RWPE2 (cell line): Measurements from ENCODE around the gene AVL9.

Experiments used
- ATAC-seq: fragments of 200-7000 bp; cut with Tn5 transposase; 3 replicates; pipeline ENCODE4 v1.9.1; 2021; ENCODE audit warnings: low read depth
- DNase-seq: peaks from one replicate; pipeline ENCODE4 v3.0.0-alpha.2; 2020; ENCODE audit warnings: low spot score
- H3K27ac ChIP-seq: fragments of 450-650 bp; 2 replicates; pipeline ENCODE4 v1.5.1; 2017; ENCODE audit warnings: mild to moderate bottlenecking; ENCODE audit not compliant: poor library complexity, severe bottlenecking
- H3K27me3 ChIP-seq: fragments of 250-450 bp; sonication (Bioruptor Pico); 2 replicates; pipeline ENCODE4 v1.5.1; 2021; ENCODE audit warnings: mild to moderate bottlenecking, moderate library complexity; ENCODE audit not compliant: insufficient read depth, poor library complexity, severe bottlenecking
- H3K36me3 ChIP-seq: fragments of 250-450 bp; sonication (Bioruptor Pico); 2 replicates; pipeline ENCODE4 v1.5.1; 2020; ENCODE audit warnings: low read depth, mild to moderate bottlenecking, moderate library complexity
- H3K4me1 ChIP-seq: fragments of 250-450 bp; sonication (Bioruptor Pico); 2 replicates; pipeline ENCODE4 v1.5.1; 2021; ENCODE audit warnings: mild to moderate bottlenecking, moderate library complexity; ENCODE audit not compliant: insufficient read depth, poor library complexity, severe bottlenecking
- H3K4me3 ChIP-seq: fragments of 250-450 bp; sonication (Bioruptor Pico); 2 replicates; pipeline ENCODE4 v1.5.1; 2021; ENCODE audit warnings: mild to moderate bottlenecking, moderate library complexity; ENCODE audit not compliant: severe bottlenecking
- H3K9me3 ChIP-seq: fragments of 250-450 bp; sonication (Bioruptor Pico); 2 replicates; pipeline ENCODE4 v1.5.1; 2021; ENCODE audit warnings: mild to moderate bottlenecking, moderate library complexity; ENCODE audit not compliant: severe bottlenecking
- TF ChIP-seq, protein P1 (sequence below): fragments of 450-650 bp; IDR thresholded peaks from one replicate; pipeline ENCODE4 v1.5.1; 2017; ENCODE audit warnings: mild to moderate bottlenecking, moderate library complexity; ENCODE audit not compliant: poor library complexity, severe bottlenecking

Gene AVL9

DNA sequence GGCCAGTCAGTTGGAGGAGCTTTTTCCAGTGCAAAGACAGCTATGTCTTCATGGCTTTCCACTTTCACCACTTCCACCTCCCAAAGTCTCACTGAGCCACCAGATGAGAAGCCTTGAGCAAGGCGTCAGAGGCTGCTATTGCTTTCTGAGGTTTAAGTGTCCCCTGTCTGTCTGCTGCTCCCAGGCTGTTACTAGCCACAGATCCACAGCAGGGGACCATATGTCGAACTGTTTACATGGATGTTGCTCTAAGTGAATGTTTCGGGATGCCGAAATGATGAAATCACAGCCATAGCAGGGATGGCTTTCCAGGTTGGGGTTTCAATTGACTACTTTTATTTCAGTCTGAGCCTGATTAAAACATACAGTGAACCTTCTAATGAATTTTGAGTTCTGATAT is 88.5 kb downstream of the AVL9 start:
- TF ChIP-seq, protein P1, sequence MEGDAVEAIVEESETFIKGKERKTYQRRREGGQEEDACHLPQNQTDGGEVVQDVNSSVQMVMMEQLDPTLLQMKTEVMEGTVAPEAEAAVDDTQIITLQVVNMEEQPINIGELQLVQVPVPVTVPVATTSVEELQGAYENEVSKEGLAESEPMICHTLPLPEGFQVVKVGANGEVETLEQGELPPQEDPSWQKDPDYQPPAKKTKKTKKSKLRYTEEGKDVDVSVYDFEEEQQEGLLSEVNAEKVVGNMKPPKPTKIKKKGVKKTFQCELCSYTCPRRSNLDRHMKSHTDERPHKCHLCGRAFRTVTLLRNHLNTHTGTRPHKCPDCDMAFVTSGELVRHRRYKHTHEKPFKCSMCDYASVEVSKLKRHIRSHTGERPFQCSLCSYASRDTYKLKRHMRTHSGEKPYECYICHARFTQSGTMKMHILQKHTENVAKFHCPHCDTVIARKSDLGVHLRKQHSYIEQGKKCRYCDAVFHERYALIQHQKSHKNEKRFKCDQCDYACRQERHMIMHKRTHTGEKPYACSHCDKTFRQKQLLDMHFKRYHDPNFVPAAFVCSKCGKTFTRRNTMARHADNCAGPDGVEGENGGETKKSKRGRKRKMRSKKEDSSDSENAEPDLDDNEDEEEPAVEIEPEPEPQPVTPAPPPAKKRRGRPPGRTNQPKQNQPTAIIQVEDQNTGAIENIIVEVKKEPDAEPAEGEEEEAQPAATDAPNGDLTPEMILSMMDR, result no peak
- Histone ChIP-seq H3K4me1 (peaks cover 10% of the 10 kb centered on the region), H3K4me3 (no peak overlapping the region), H3K27me3 (no peaks in the 10 kb centered on the region), H3K27ac (no peak overlapping the region), H3K36me3 (peaks cover 76% of the 10 kb centered on the region), H3K9me3 (no peaks in the 10 kb centered on the region)
- no peak for DNase-seq
- no peak for ATAC-seq

DNA sequence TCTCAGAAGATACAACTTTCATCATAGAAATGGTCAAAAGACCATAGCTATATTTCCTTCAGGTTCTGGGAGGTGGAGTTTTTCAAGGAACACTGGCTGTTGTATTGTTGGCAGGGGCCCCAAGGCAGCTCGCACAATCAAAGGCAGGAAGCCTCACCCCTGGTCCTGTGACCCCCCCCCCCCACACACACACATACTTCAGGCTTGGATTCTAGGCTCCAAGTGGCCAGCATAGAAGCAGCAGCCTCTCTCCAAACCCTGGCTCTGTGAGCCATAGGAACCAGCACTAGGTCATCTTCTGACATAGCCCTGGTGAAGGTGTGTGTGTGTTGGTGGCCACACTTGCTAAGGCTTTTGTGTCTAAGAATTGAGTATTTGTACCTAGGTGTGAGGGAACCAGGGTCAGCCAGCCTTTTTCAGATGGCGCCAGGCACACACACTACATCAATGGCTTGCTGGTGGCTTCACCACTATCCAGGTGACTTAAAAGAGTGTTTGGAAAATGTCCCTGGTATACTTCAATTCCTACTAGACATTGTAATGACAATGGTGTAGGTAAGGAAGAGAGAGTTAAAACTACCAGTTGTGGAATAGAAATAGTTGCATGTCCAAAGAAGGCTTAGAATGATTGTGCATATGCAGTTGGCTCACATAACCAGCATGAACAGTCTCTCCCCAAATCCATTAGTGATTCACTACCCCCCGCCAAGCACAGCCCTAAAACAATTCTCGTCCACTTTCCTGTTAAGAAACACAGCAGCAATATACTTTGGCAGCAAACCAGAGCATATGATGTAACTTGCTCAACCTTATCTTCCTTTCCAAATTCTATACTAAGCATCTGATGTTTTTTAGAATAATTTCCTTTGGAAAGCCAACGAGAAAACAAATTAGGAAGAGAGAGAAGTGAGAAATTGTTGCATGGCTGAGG is 91.3 kb downstream of the AVL9 start:
- Histone ChIP-seq H3K9me3 (no peaks in the 10 kb centered on the region), H3K36me3 (peaks cover 54% of the 10 kb centered on the region), H3K27me3 (no peaks in the 10 kb centered on the region), H3K4me1 (peaks cover 10% of the 10 kb centered on the region), H3K4me3 (no peak overlapping the region), H3K27ac (peak overlapping the region; percentile 23)
- 0 out of 3 replicates have a peak, but pooled peaks have one; percentile 17 for ATAC-seq
- DNase-seq, result no peak
- TF ChIP-seq, protein P1, result no peak

DNA sequence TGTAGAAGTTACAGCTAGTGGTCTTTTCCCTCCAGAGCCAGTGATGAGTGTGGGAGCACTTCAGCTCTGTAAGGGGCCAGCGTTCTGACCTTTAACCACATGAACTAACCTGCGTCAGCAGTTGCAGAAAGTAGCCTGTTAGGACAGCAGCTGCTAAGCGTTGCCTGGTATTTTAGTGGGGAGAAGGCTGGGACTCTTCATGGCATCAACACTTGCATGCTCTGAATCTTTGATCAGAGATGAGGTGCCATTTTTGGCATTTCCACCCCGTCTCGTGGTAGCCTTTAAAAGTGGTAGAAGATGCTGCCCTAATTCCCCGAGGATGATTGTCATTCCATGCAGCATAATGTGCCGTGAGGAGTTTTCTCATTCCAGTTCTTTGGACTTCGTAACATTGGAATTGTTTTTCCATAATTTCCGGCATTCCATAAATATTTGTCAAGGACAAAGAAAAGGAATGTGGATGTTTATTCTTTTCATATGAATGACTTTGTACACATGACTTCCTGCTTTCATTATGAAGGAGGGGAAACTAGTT is 92.2 kb downstream of the AVL9 start:
- TF ChIP-seq, protein P1, result no peak
- H3K9me3 ChIP-seq, result no peaks in the 10 kb centered on the region
- ATAC-seq (peak; percentile 8; the same call in 1 of the 3 replicates), DNase-seq (no peak)
- no peak overlapping the region for H3K4me3 ChIP-seq
- peaks cover 10% of the 10 kb centered on the region for H3K4me1 ChIP-seq
- H3K27me3 ChIP-seq, result no peaks in the 10 kb centered on the region
- H3K36me3 ChIP-seq, result peaks cover 44% of the 10 kb centered on the region
- peak overlapping the region; percentile 23 for H3K27ac ChIP-seq

DNA sequence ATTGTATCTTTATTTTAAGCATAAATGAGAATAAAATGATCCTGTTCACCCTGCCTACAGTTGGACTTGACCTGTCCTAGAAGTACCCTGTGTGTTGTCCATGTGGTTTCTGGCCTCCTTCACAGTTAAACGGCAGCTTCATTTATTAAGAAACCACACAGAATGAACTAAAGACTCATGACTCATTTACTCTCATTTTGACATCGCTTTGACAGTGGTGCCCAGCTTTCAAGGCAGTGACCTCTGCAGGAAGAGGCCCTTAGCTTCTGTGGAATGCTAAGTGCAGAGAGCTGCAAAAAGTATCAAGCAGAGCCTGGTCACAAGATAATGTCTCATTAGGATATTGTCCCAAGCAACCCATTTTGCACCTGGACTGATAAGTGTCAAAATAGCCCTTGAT is 93.4 kb downstream of the AVL9 start:
- Histone ChIP-seq H3K9me3 (no peaks in the 10 kb centered on the region), H3K4me3 (no peak overlapping the region), H3K27ac (peak overlapping the region; percentile 23), H3K36me3 (peaks cover 32% of the 10 kb centered on the region), H3K27me3 (no peaks in the 10 kb centered on the region), H3K4me1 (peaks cover 10% of the 10 kb centered on the region)
- DNase-seq (no peak), ATAC-seq (peak; percentile 74)
- TF ChIP-seq, protein P1, result no peak
